ENCODE results near the gene RNU1-4. TPM values are rescaled to one million over a fixed set of nuclear protein-coding genes. Genes with fewer than 3 reads are reported as not detected.

RNU1-4 gene
- total and polyA plus RNA-seq, 2 experiments from 2014 or later, result not detected

GRCh38 chr1:16720351-16721223 is 19.7 kb upstream of the RNU1-4 start:
- H2AFZ ChIP-seq, result no peak overlapping the region; the same call in 1 of the 2 replicates
- Mint-ChIP-seq H3K36me3 (ENCODE audit: low read depth) (no peaks in the 10 kb centered on the region), H3K27me3 (ENCODE audit: insufficient read depth, low read depth, poor library complexity) (peaks cover 33% of the 10 kb centered on the region), H3K4me3 (no peak overlapping the region), H3K4me1 (peaks cover 26% of the 10 kb centered on the region), H3K9me3 (no peaks in the 10 kb centered on the region; the same call in 2 of the 3 replicates), H3K27ac (no peak overlapping the region)
- H3K36me3 ChIP-seq (ENCODE audit: insufficient read depth), result no peaks in the 10 kb centered on the region
- H3K27ac ChIP-seq (ENCODE audit: low read depth), result no peak overlapping the region
- DNase-seq (ENCODE audit: low spot score), result no peak
- no peak for ATAC-seq
- no peaks in the 10 kb centered on the region for H4K20me1 ChIP-seq (replicated peaks; ENCODE audit: insufficient read depth)
- no peak for TF ChIP-seq NANOG (IDR thresholded peaks at IDR 0.05; ENCODE audit: borderline replicate concordance)
- TF ChIP-seq STAT1 (IDR thresholded peaks at IDR 0.05; ENCODE audit: unreplicated experiment), result no peak
- no peak for TF ChIP-seq POLR2AphosphoS5 (IDR thresholded peaks at IDR 0.05; ENCODE audit: low read depth)
- TF ChIP-seq EZH2 (IDR thresholded peaks at IDR 0.05; ENCODE audit: low read depth, unreplicated experiment), result no peak
- TF ChIP-seq ZNF114 (CRISPR knock-in tag; IDR thresholded peaks at IDR 0.05), result no peak
- TF ChIP-seq REST (IDR thresholded peaks at IDR 0.05; ENCODE audit: unreplicated experiment), result no peak
- TF ChIP-seq EZH2phosphoT487 (IDR thresholded peaks at IDR 0.05; ENCODE audit: unreplicated experiment), result no peak
- TF ChIP-seq CREB1 (CRISPR knock-in tag; IDR thresholded peaks at IDR 0.05; ENCODE audit: low read depth), result no peak
- TF ChIP-seq ZNF331 (CRISPR knock-in tag; IDR thresholded peaks at IDR 0.05; ENCODE audit: low read depth), result no peak
- TF ChIP-seq, protein P1, sequence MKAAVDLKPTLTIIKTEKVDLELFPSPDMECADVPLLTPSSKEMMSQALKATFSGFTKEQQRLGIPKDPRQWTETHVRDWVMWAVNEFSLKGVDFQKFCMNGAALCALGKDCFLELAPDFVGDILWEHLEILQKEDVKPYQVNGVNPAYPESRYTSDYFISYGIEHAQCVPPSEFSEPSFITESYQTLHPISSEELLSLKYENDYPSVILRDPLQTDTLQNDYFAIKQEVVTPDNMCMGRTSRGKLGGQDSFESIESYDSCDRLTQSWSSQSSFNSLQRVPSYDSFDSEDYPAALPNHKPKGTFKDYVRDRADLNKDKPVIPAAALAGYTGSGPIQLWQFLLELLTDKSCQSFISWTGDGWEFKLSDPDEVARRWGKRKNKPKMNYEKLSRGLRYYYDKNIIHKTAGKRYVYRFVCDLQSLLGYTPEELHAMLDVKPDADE (IDR thresholded peaks at IDR 0.05), result no peak
- TF ChIP-seq JUNB (IDR thresholded peaks at IDR 0.05; ENCODE audit: unreplicated experiment), result no peak
- TF ChIP-seq, protein P2, sequence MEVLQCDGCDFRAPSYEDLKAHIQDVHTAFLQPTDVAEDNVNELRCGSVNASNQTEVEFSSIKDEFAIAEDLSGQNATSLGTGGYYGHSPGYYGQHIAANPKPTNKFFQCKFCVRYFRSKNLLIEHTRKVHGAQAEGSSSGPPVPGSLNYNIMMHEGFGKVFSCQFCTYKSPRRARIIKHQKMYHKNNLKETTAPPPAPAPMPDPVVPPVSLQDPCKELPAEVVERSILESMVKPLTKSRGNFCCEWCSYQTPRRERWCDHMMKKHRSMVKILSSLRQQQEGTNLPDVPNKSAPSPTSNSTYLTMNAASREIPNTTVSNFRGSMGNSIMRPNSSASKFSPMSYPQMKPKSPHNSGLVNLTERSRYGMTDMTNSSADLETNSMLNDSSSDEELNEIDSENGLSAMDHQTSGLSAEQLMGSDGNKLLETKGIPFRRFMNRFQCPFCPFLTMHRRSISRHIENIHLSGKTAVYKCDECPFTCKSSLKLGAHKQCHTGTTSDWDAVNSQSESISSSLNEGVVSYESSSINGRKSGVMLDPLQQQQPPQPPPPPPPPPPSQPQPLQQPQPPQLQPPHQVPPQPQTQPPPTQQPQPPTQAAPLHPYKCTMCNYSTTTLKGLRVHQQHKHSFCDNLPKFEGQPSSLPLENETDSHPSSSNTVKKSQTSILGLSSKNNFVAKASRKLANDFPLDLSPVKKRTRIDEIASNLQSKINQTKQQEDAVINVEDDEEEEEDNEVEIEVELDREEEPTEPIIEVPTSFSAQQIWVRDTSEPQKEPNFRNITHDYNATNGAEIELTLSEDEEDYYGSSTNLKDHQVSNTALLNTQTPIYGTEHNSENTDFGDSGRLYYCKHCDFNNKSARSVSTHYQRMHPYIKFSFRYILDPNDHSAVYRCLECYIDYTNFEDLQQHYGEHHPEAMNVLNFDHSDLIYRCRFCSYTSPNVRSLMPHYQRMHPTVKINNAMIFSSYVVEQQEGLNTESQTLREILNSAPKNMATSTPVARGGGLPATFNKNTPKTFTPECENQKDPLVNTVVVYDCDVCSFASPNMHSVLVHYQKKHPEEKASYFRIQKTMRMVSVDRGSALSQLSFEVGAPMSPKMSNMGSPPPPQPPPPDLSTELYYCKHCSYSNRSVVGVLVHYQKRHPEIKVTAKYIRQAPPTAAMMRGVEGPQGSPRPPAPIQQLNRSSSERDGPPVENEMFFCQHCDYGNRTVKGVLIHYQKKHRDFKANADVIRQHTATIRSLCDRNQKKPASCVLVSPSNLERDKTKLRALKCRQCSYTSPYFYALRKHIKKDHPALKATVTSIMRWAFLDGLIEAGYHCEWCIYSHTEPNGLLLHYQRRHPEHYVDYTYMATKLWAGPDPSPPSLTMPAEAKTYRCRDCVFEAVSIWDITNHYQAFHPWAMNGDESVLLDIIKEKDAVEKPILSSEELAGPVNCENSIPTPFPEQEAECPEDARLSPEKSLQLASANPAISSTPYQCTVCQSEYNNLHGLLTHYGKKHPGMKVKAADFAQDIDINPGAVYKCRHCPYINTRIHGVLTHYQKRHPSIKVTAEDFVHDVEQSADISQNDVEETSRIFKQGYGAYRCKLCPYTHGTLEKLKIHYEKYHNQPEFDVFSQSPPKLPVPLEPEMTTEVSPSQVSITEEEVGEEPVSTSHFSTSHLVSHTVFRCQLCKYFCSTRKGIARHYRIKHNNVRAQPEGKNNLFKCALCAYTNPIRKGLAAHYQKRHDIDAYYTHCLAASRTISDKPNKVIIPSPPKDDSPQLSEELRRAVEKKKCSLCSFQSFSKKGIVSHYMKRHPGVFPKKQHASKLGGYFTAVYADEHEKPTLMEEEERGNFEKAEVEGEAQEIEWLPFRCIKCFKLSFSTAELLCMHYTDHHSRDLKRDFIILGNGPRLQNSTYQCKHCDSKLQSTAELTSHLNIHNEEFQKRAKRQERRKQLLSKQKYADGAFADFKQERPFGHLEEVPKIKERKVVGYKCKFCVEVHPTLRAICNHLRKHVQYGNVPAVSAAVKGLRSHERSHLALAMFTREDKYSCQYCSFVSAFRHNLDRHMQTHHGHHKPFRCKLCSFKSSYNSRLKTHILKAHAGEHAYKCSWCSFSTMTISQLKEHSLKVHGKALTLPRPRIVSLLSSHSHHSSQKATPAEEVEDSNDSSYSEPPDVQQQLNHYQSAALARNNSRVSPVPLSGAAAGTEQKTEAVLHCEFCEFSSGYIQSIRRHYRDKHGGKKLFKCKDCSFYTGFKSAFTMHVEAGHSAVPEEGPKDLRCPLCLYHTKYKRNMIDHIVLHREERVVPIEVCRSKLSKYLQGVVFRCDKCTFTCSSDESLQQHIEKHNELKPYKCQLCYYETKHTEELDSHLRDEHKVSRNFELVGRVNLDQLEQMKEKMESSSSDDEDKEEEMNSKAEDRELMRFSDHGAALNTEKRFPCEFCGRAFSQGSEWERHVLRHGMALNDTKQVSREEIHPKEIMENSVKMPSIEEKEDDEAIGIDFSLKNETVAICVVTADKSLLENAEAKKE (CRISPR knock-in tag; IDR thresholded peaks at IDR 0.05), result no peak
- no peak for TF ChIP-seq CTCF (conservative IDR thresholded peaks at IDR 0.05; ENCODE audit: low read depth in 2 of 2)
- no peak overlapping the region for H3K4me3 ChIP-seq
- peaks cover 11% of the 10 kb centered on the region for H3K4me1 ChIP-seq (ENCODE audit: insufficient read depth)
- H3K79me2 ChIP-seq (replicated peaks; ENCODE audit: insufficient read depth), result no peaks in the 10 kb centered on the region
- no peak overlapping the region for H3K4me2 ChIP-seq
- H3F3A ChIP-seq (replicated peaks; ENCODE audit: low read depth), result peaks cover 13% of the 10 kb centered on the region; the same call in 1 of the 2 replicates
- peaks cover 5% of the 10 kb centered on the region; the same call in 1 of the 2 replicates for H3K9me2 ChIP-seq (ENCODE audit: insufficient read depth)
- H3K27me3 ChIP-seq (ENCODE audit: insufficient read depth), result peaks cover 7% of the 10 kb centered on the region; the same call in 1 of the 2 replicates
